Activated CD8-positive, alpha-beta memory T cell treated with anti-CD3 and anti-CD28 coated beads, Interleukin-2, amount 50 U/mL, for 24 hours (primary cell): ENCODE results near the gene LRBA.

Experiments
- DNase-seq: peaks from one replicate; pipeline ENCODE4 v3.0.0-alpha.2; 2020; ENCODE audit errors: extremely low read depth

LRBA gene

GRCh38 chr4:150495550-150495949 lies 519.5 kb downstream of the LRBA start:
- no peak for DNase-seq

GRCh38 chr4:150493851-150494250 lies 521.2 kb downstream of the LRBA start:
- DNase-seq: no peak

- DNase-seq: no peak
These were observed 523.7 kb downstream of the LRBA start for GRCh38 chr4:150491132-150492049.

GRCh38 chr4:150482581-150482980 lies 532.5 kb downstream of the LRBA start:
- no peak for DNase-seq

GRCh38 chr4:150479657-150480056 lies 535.4 kb downstream of the LRBA start:
- DNase-seq: no peak

GRCh38 chr4:150477869-150478268 lies 537.2 kb downstream of the LRBA start:
- no peak for DNase-seq

- DNase-seq: no peak
These were observed 538.3 kb downstream of the LRBA start for GRCh38 chr4:150476776-150477175.

- no peak for DNase-seq
These were observed 539.3 kb downstream of the LRBA start for GRCh38 chr4:150475763-150476162.

GRCh38 chr4:150464523-150464922 lies 550.6 kb downstream of the LRBA start:
- no peak for DNase-seq

- DNase-seq: no peak
These were observed 552.3 kb downstream of the LRBA start for GRCh38 chr4:150462743-150463142.

GRCh38 chr4:150461957-150462356 lies 553.1 kb downstream of the LRBA start:
- DNase-seq: no peak

GRCh38 chr4:150457802-150458201 lies 557.3 kb downstream of the LRBA start:
- no peak for DNase-seq

- DNase-seq: no peak
These were observed 563.2 kb downstream of the LRBA start for GRCh38 chr4:150451883-150452282.

GRCh38 chr4:150447356-150447755 lies 567.7 kb downstream of the LRBA start:
- DNase-seq: no peak

- DNase-seq: no peak
These were observed 575.6 kb downstream of the LRBA start for GRCh38 chr4:150439451-150439933.

GRCh38 chr4:150436598-150437370 lies 578.3 kb downstream of the LRBA start:
- DNase-seq: no peak

- DNase-seq: no peak
These were observed 583.9 kb downstream of the LRBA start for GRCh38 chr4:150431221-150431620.

GRCh38 chr4:150425161-150425560 lies 589.9 kb downstream of the LRBA start:
- DNase-seq: no peak

- no peak for DNase-seq
These were observed 591.6 kb downstream of the LRBA start for GRCh38 chr4:150423503-150423902.

- DNase-seq: no peak
These were observed 592.0 kb downstream of the LRBA start for GRCh38 chr4:150423074-150423473.

- DNase-seq: no peak
These were observed 593.5 kb downstream of the LRBA start for GRCh38 chr4:150421612-150422011.

GRCh38 chr4:150419939-150420338 lies 595.1 kb downstream of the LRBA start:
- DNase-seq: no peak
